HCT116 (cell line): ENCODE measurements around the gene SLBP. TPM values are rescaled to one million over a fixed set of nuclear protein-coding genes. Genes with fewer than 3 reads are reported as not detected.

Experiments used
- ATAC-seq: fragments of 200-7000 bp; cut with Tn5 transposase; 2 replicates; pipeline ENCODE4 v1.9.1; 2020; ENCODE audit warnings: mild to moderate bottlenecking, moderate library complexity
- BruUV-seq: library from RNA; stranded (reverse); fragments of 400-500 nt; replicated peaks from 2 replicates; lab custom pipeline; 2021; lab: Mats Ljungman, UMichigan
- CTCF ChIA-PET: fragments of 300-600 bp; sonication (Branson Sonifier 250); formaldehyde crosslinking; loops from one replicate; lab custom pipeline; 2021; ENCODE audit warnings: antibody characterized with exemption; lab: Charles Lee
- POLR2A ChIA-PET: fragments of 300-600, 350-600 bp; sonication (Branson Sonifier 250); formaldehyde crosslinking; loops from one replicate; lab custom pipeline; 2021; ENCODE audit warnings: antibody characterized with exemption; lab: Charles Lee
- RAD21 ChIA-PET, 2 experiments: fragments of 300-600 bp; sonication (Branson Sonifier 250); formaldehyde crosslinking; loops; one replicate each; lab custom pipeline; 2023; ENCODE audit warnings: low total read pairs in 2 of 2; ENCODE audit not compliant: uncharacterized antibody in 2 of 2, unreplicated experiment in 2 of 2, low non-redundant PET in 1 of 2; lab: Charles Lee
- DNase-seq: peaks from one replicate; pipeline ENCODE4 v3.0.0-alpha.2; 2010; ENCODE audit warnings: low read depth, low spot score
- H2AFZ ChIP-seq: fragments of 200-600 bp; shearing (Covaris generic), sonication (generic); 2 replicates; pipeline ENCODE4 v1.6.1; 2017; ENCODE audit warnings: low read depth, mixed run types, mixed read lengths, antibody characterized with exemption, low read length; ENCODE audit not compliant: poor library complexity, severe bottlenecking
- H3K27ac ChIP-seq: 2 replicates; pipeline ENCODE4 v1.5.1; 2012; ENCODE audit warnings: low read depth, low read length
- H3K27me3 ChIP-seq: fragments of 200-600 bp; sonication (generic); 2 replicates; pipeline ENCODE4 v1.6.1; 2016; ENCODE audit warnings: mixed run types, low read length, mixed read lengths; ENCODE audit not compliant: insufficient read depth
- H3K36me3 ChIP-seq, 2 experiments: fragments of 200-500 bp in 1 of 2; fragments of 200-600 bp in 1 of 2; sonication (Bioruptor generic) in 1 of 2; sonication (generic) in 1 of 2; 2 replicates each; pipeline versions ENCODE4 v1.5.1 to v1.6.1; 2014 to 2016; ENCODE audit warnings: low read length in 2 of 2, inconsistent platforms in 1 of 2, mixed read lengths in 1 of 2, mixed run types in 1 of 2; ENCODE audit not compliant: insufficient read depth in 2 of 2, control insufficient read depth in 1 of 2
- H3K4me1 ChIP-seq, 2 experiments: fragments of 200-600 bp in 1 of 2; sonication (generic) in 1 of 2; 2 replicates each; pipeline versions ENCODE4 v1.5.1 to v1.6.1; 2012 to 2017; ENCODE audit warnings: low read length in 2 of 2, inconsistent platforms in 1 of 2, mild to moderate bottlenecking in 1 of 2, mixed read lengths in 1 of 2, mixed run types in 1 of 2, moderate library complexity in 1 of 2; ENCODE audit not compliant: insufficient read depth in 2 of 2, control insufficient read depth in 1 of 2
- H3K4me2 ChIP-seq: fragments of 200-600 bp; sonication (generic); 2 replicates; pipeline ENCODE4 v1.6.1; 2017; ENCODE audit warnings: mixed run types, low read length, mixed read lengths
- H3K4me3 ChIP-seq, 2 experiments: fragments of 200-600 bp in 1 of 2; sonication (generic) in 1 of 2; replicated peaks in 1 of 2; 2 replicates each; pipeline ENCODE4 v1.5.1; 2011 to 2016; ENCODE audit warnings: low read length in 2 of 2, control low read depth in 1 of 2, low read depth in 1 of 2, mild to moderate bottlenecking in 1 of 2, mixed read lengths in 1 of 2, mixed run types in 1 of 2
- H3K79me2 ChIP-seq: fragments of 200-600 bp; sonication (generic); 2 replicates; pipeline ENCODE4 v1.6.1; 2017; ENCODE audit warnings: mild to moderate bottlenecking, mixed run types, low read length, moderate library complexity, mixed read lengths; ENCODE audit not compliant: insufficient read depth
- H3K9ac ChIP-seq: fragments of 200-600 bp; sonication (generic); 2 replicates; pipeline ENCODE4 v1.6.1; 2016; ENCODE audit warnings: low read length, mixed read lengths
- H3K9me2 ChIP-seq: fragments of 200-600 bp; sonication (generic), shearing (Covaris generic); 2 replicates; pipeline ENCODE4 v1.6.1; 2017; ENCODE audit warnings: mixed run types, mild to moderate bottlenecking, moderate library complexity; ENCODE audit not compliant: insufficient read depth
- H3K9me3 ChIP-seq, 2 experiments: fragments of 200-500 bp in 1 of 2; fragments of 200-600 bp in 1 of 2; sonication (Bioruptor generic) in 1 of 2; sonication (generic) in 1 of 2; 2 replicates each; pipeline ENCODE4 v1.6.1; 2014 to 2017; ENCODE audit warnings: low read length in 2 of 2, mixed read lengths in 2 of 2, inconsistent platforms in 1 of 2, low read depth in 1 of 2, mild to moderate bottlenecking in 1 of 2, mixed run types in 1 of 2, moderate library complexity in 1 of 2; ENCODE audit not compliant: control insufficient read depth in 1 of 2, insufficient read depth in 1 of 2
- H4K20me1 ChIP-seq: fragments of 200-600 bp; sonication (generic), shearing (Covaris generic); 2 replicates; pipeline ENCODE4 v1.6.1; 2017; ENCODE audit warnings: mixed run types, mild to moderate bottlenecking, moderate library complexity; ENCODE audit not compliant: insufficient read depth
- CEBPB ChIP-seq: IDR thresholded peaks from 2 replicates; pipeline ENCODE4 v1.6.1; 2012; ENCODE audit warnings: low read depth
- POLR2AphosphoS5 ChIP-seq: IDR thresholded peaks from 2 replicates; pipeline ENCODE4 v1.6.1; 2011; ENCODE audit warnings: mild to moderate bottlenecking, low read depth, low read length, moderate library complexity
- SIN3A ChIP-seq: IDR thresholded peaks from 2 replicates; pipeline ENCODE4 v1.6.1; 2012; ENCODE audit warnings: low read depth
- TCF7L2 ChIP-seq: IDR thresholded peaks from 2 replicates; pipeline ENCODE4 v1.7.0; 2011; ENCODE audit warnings: borderline replicate concordance, inconsistent platforms; ENCODE audit not compliant: insufficient read depth, insufficient read length; ENCODE audit errors: extremely low read depth
- ZFX ChIP-seq: fragments of 450-650 bp; IDR thresholded peaks from 2 replicates; pipeline ENCODE4 v1.6.1; 2017
- ZNF274 ChIP-seq: fragments of 200-500 bp; sonication (Bioruptor generic); IDR thresholded peaks from 2 replicates; pipeline ENCODE4 v1.6.1; 2014; ENCODE audit warnings: mild to moderate bottlenecking, low read depth, low read length, inconsistent platforms
- intact Hi-C: fragments of 100-400 bp; cut with micrococcal nuclease; formaldehyde crosslinking; loops from 2 replicates; pipeline ENCODE4 v1.10.0; 2022
- total RNA-seq: library from RNA; stranded (reverse); gene quantifications from one replicate; pipeline ENCODE4 v1.2.1, GENCODE V29; 2021; ENCODE audit not compliant: unreplicated experiment
- TF ChIP-seq, protein P1 (sequence below): IDR thresholded peaks from 2 replicates; pipeline ENCODE4 v1.6.1; 2012
- TF ChIP-seq, protein P2 (sequence below), 3 experiments: fragments of 200-600 bp in 1 of 3; sonication (generic) in 1 of 3; IDR thresholded peaks in 2 of 3; conservative IDR thresholded peaks in 1 of 3; 2 replicates each; pipeline ENCODE4 v1.5.1; 2012 to 2017; ENCODE audit warnings: low read depth in 2 of 3, low read length in 2 of 3, antibody characterized with exemption in 1 of 3, borderline replicate concordance in 1 of 3, control low read depth in 1 of 3, mild to moderate bottlenecking in 1 of 3, mixed read lengths in 1 of 3, mixed run types in 1 of 3, moderate library complexity in 1 of 3; ENCODE audit not compliant: insufficient read depth in 1 of 3
- TF ChIP-seq, protein P3 (sequence below): IDR thresholded peaks from 2 replicates; pipeline ENCODE4 v1.6.1; 2011; ENCODE audit warnings: mild to moderate bottlenecking, low read length, moderate library complexity; ENCODE audit not compliant: insufficient replicate concordance; ENCODE audit errors: extremely low read depth

SLBP gene
- total RNA-seq, 1 experiment from 2014 or later = 101 TPM

DNA sequence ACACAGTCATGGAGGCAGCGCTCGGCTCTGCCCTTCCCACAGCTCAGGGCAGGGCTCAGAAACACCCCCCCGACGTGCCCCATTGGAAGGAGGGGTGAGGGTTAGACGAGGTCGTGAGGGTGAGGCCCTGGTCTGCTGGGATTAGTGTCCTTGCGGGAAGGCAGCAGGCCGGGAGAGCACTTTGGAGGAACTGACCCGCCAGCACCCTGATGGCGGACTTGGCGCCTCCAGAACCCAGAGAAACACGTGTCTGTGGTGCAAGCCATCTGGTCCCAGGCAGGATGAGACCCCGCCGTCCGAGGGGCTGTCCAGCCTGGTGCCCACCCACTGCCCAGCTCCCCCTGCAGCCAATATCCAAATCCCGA is 35.5 kb upstream of the SLBP start:
- Histone ChIP-seq H3K4me2 (no peak overlapping the region), H2AFZ (no peak overlapping the region), H3K4me3 (no peak overlapping the region), H4K20me1 (no peaks in the 10 kb centered on the region), H3K9me2 (no peaks in the 10 kb centered on the region), H3K27ac (no peak overlapping the region), H3K9ac (no peak overlapping the region), H3K79me2 (no peaks in the 10 kb centered on the region), H3K9me3 (no peaks in the 10 kb centered on the region), H3K27me3 (no peaks in the 10 kb centered on the region), H3K36me3 (0 out of 4 replicates have a peak, but pooled peaks cover 0 to 3% of the 10 kb centered on the region in 2 experiments), H3K4me1 (peaks cover 0 to 25% of the 10 kb centered on the region in 2 experiments; a peak in 1 of 4 replicates)
- intact Hi-C loops = loop anchor here (2.0 kb wide), 2 partner anchors 163 to 439 kb away; no protein-coding TSS in a partner anchor
- ATAC-seq = no peak
- no peak for DNase-seq
- ChIA-PET CTCF (interaction anchor here (1.1 to 2.9 kb wide), 7 partner anchors 8 to 163 kb away, joined by 3 to 43 read pairs (median 7); partner anchors contain the start of gene NSD2), POLR2A (no interaction called here), RAD21 (interaction anchor here in 1 of 2 experiments (1.5 kb wide), 1 partner anchor 62 kb away, joined by 7 read pairs; no protein-coding TSS in a partner anchor)
- no peak for TF ChIP-seq SIN3A
- TF ChIP-seq, protein P1, sequence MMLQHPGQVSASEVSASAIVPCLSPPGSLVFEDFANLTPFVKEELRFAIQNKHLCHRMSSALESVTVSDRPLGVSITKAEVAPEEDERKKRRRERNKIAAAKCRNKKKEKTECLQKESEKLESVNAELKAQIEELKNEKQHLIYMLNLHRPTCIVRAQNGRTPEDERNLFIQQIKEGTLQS = no peak
- BruUV-seq = no TSS peak

DNA sequence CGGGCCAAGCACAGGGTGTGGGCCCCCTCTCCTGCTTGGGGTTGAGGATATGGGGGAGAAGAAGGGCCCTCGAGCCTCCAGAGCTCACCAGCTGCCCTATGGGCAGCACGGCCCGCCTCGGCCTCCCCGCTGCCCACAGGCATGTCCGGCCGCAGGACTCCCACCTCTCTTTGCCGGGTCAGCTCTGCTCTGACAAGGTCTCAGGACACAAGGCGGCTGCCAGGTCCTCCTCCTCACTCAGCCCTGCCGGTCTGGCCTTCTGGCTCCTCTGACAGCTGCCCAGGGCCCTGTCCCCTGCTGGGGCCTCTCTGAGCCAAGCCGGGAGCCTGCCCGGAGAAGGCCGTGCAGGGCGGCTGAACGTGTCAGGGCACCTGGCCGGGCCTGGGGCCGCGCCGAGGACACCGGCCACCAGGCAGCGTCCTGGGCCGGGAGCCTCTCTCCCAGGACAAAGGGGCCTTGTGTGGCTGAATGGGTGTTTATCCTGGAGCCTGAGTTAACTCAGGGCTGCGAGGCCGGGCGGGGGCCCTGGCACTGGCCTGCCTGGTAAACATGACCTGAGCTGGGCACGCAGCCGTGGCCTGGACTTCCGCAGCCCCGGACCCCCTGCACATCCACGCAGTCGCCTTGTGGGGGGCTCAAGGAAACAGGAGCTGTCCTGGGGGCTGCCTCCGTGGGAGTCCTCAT is 34.9 kb upstream of the SLBP start:
- ATAC-seq (no peak), DNase-seq (no peak)
- intact Hi-C loops = loop anchor here (1.0 to 2.0 kb wide), 3 partner anchors 152 to 440 kb away; no protein-coding TSS in a partner anchor
- no peaks in the 10 kb centered on the region for H3K9me3 ChIP-seq
- no peak overlapping the region for H3K9ac ChIP-seq
- no peak overlapping the region for H3K4me2 ChIP-seq
- peaks cover 0 to 5% of the 10 kb centered on the region in 2 experiments; a peak in 2 of 4 replicates for H3K36me3 ChIP-seq
- no peaks in the 10 kb centered on the region for H3K9me2 ChIP-seq
- POLR2A ChIA-PET = no interaction called here
- no peak overlapping the region for H2AFZ ChIP-seq
- no peak overlapping the region for H3K4me3 ChIP-seq
- CTCF ChIA-PET = interaction anchor here (1.7 to 2.9 kb wide), 4 partner anchors 9 to 163 kb away, joined by 3 to 43 read pairs (median 10); no protein-coding TSS in a partner anchor
- H3K27ac ChIP-seq = no peak overlapping the region; the same call in 1 of the 2 replicates
- no TSS peak for BruUV-seq
- no peaks in the 10 kb centered on the region for H3K27me3 ChIP-seq
- no peaks in the 10 kb centered on the region for H4K20me1 ChIP-seq
- H3K4me1 ChIP-seq = peaks cover 0 to 20% of the 10 kb centered on the region in 2 experiments; a peak in 1 of 4 replicates
- no peaks in the 10 kb centered on the region for H3K79me2 ChIP-seq
- RAD21 ChIA-PET = interaction anchor here in 1 of 2 experiments (1.5 kb wide), 1 partner anchor 63 kb away, joined by 7 read pairs; no protein-coding TSS in a partner anchor
- TF ChIP-seq ZNF274 (no peak), CEBPB (no peak), TCF7L2 (no peak), POLR2AphosphoS5 (no peak), ZFX (no peak)
- TF ChIP-seq, protein P2, sequence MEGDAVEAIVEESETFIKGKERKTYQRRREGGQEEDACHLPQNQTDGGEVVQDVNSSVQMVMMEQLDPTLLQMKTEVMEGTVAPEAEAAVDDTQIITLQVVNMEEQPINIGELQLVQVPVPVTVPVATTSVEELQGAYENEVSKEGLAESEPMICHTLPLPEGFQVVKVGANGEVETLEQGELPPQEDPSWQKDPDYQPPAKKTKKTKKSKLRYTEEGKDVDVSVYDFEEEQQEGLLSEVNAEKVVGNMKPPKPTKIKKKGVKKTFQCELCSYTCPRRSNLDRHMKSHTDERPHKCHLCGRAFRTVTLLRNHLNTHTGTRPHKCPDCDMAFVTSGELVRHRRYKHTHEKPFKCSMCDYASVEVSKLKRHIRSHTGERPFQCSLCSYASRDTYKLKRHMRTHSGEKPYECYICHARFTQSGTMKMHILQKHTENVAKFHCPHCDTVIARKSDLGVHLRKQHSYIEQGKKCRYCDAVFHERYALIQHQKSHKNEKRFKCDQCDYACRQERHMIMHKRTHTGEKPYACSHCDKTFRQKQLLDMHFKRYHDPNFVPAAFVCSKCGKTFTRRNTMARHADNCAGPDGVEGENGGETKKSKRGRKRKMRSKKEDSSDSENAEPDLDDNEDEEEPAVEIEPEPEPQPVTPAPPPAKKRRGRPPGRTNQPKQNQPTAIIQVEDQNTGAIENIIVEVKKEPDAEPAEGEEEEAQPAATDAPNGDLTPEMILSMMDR (IDR thresholded peaks at IDR 0.05 in 2 of 3, conservative IDR thresholded peaks at IDR 0.05 in 1 of 3; ENCODE audit: borderline replicate concordance in 1 of 3, insufficient read depth in 1 of 3, low read depth in 2 of 3, low read length in 2 of 3) = no peak
- TF ChIP-seq, protein P3, sequence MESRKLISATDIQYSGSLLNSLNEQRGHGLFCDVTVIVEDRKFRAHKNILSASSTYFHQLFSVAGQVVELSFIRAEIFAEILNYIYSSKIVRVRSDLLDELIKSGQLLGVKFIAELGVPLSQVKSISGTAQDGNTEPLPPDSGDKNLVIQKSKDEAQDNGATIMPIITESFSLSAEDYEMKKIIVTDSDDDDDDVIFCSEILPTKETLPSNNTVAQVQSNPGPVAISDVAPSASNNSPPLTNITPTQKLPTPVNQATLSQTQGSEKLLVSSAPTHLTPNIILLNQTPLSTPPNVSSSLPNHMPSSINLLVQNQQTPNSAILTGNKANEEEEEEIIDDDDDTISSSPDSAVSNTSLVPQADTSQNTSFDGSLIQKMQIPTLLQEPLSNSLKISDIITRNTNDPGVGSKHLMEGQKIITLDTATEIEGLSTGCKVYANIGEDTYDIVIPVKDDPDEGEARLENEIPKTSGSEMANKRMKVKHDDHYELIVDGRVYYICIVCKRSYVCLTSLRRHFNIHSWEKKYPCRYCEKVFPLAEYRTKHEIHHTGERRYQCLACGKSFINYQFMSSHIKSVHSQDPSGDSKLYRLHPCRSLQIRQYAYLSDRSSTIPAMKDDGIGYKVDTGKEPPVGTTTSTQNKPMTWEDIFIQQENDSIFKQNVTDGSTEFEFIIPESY = no peak
